ENCODE data around the gene NUDT15.
"Not testable (repeated sequence)": the region's sequence is repeated elsewhere in the genome, so short reads cannot be mapped to it uniquely, and the experiment has no call there.

Gene NUDT15

DNA sequence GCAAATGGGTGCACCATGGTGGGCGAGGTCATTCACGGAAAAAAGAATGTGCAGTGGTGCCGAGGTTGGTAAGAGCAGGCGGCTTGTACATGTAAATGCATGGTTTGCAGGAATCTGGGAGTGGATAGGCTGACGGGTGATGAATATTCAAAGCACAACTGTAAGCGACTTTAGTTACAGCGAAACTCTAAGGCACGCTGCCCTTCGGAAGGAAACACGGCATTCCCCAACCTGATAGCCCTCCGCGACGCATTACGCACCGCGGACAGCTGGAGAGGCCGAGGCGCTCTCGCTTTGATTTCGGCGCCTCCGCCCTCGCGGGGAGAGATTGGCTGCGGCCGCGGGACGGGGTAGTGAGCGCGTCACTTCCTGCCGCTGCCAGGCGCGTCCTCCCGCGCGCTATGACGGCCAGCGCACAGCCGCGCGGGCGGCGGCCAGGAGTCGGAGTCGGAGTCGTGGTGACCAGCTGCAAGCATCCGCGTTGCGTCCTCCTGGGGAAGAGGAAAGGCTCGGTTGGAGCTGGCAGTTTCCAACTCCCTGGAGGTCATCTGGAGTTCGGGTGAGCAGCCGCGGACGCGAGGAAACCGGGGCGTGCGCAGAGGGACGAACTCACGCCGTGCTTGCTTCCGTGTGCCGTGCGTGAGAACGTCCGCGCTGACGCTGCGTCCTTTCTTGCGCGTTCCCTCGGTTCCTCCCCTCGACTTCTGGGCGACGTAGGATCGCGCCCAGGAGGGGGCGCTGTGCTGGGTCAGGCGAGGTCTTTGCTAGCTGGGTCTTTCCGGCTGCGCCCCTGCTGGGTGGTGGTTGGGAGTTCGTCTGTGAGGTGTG, at the start of gene NUDT15:
TSS of gene NUDT15 (plus strand) at position 381 of the 828 bp plus-strand sequence. CDS start at position 402, 21 bp downstream.
- DNase-seq (ENCODE audit: low read depth in 2 of 2) = peak; percentile 85 to 89

DNA sequence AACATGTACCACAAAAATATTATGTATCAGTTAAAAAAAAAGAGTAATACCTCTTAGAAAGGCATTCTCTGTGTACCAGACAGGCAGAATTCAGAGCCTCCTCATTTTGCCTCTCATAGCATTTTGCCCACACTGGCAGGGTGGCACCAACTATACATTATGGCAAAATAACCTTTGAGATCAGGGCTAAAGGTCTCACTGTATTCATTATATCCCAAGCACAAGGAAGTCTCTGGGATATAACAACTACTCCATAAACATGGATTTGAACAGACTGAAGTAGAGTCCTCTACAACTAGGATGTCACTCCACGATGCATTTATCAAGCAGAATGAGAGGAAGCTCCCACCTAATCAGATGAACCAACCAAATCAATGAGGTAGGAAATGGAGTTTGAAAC, 47.1 kb upstream of the NUDT15 start:
- DNase-seq (ENCODE audit: low read depth in 2 of 2) = no peak

DNA sequence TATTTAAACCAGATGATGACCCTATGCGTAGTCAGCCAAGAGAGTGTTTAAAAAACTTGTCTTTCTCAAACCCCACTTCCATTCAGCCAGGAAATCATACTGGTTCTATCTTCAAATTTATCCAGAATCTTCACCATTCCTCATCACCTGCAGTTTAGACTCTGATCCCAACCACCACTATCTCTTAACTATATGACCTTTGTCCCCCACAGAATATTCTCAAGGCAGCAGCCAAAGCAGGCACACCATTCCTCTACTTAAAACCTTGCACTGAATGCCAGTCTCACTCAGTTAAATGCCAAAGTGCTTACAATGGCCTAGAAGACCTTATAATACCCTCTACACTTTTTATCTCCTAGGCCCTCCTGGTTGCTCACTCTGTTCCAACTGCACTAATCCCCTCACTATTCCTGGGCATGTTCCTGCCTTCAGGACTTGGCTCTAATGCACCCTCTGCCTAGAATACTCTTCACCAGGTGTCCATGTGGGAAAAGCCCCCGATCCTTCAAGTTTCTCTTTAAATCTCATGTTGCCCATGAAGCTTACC, 46.5 kb upstream of the NUDT15 start:
- no peak for DNase-seq (ENCODE audit: low read depth in 2 of 2)

DNA sequence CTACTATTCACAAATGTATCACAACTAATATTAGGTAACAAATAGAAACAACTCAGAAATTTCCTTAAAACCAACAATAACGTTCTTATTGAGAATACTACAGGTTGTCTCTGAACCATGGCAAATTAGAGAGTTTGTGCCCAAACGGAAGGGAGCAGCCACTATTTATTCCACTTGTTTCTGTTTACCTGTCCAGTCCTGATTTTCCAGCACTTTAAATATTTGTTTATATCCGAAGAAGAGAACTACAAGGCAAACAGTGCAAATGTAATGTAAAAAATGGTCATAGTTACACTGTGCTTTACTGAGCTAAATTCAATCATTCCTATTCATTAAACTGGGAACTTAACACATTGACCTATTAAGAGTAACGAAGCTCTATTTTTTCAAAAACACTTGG, 45.7 kb upstream of the NUDT15 start:
- DNase-seq (ENCODE audit: low read depth in 2 of 2) = no peak

DNA sequence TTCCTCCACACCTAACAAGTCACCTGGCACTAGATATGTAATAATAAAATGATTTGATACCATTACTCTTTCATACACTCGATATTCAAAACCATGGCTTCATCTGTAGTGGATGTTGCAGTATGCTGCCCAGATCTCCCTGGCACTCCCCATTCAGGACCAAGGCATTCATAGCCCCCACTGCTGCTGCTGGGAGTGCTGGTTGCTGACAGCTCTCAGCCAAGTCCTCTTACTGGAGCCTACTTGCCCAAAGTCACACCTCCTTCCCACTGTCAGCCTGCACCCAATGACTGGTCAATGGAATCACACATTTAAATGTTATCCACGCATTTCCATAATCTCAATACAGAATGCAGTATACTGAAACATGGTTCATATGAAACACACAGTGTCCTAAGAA, 40.1 kb upstream of the NUDT15 start:
- no peak for DNase-seq (ENCODE audit: low read depth in 2 of 2)

DNA sequence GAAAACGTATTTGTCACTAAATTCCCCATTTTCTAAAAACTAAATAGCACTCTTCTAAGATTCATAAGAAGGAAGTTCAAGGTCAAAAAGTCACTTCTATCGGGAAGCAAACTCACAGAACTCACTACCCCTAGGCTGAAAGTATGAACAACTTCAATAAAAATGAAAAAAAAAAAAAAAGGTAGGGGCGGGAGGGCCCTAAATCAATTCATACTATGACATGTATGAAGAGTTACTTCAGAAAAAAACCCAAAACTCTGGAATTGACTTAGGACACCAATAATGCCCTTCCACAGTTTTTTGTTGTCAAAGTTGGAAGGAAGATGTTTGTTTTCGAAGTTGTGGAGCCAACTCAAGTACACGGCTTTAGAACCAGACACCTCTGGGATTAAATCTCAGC, 37.6 kb upstream of the NUDT15 start:
- DNase-seq (ENCODE audit: low read depth in 2 of 2) = no peak

DNA sequence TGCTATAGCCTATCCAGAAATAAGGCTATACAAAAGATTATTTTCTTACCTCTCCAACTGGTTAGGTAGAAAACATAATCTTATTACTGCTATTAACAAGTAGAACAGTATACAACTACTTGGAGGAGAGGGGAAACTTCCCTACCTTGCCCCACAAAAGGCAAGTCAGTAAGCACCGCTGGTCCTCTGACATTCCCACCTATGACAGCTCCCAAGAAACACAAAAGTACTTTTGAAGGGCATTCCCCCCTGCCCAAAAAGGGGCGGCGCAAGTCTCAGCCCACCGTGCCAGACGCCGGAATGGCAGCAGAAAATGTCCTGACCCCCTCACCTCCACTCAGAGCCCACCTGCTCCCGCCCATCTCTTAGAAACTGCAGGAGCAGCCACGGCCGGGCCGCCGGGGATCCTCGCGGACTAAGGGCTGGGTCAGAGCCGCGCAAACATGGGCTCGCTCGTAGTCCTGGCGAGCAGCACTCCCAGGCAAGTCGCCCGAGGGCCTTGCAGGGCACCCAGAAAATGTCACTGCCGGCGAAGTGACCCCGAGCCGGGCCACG, 36.9 kb upstream of the NUDT15 start:
- no peak for DNase-seq (ENCODE audit: low read depth in 2 of 2)

DNA sequence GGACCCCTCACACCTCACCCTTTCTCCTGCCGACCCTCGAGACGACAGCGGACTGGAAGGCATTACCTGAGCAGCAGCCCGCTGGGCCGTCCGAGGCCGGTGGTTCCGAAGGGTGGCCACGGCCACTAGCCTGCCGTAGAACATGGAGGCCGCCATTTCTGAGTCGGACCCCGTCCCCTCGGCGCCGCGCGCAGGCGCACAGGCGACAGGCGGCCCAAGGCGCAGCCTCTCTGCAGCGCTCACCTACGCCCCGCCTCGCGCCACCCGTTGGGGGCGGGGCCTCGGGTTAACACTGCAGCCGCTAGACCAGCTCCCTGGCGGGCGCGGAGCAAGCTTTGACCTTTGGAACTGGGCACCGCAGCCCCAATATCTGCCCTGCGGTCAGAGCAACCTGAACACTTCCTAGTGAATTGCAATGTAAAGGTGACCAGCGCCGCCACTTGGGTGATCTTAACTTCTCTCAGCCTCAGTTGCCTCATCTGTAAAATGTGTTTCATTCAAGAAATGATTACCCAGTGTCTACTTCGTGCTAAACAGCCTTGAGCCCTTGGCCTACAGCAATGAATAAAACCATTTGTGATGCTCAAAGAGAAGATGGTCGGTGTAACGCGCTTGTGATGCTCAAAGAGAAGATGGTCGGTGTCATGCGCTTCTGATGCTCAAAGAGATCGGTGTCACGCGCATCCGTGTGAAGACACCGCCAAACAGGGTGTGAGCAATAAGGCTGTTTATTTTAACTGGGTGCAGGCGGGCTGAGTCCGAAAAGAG, 36.2 kb upstream of the NUDT15 start, which contains the start of gene SUCLA2:
TSS of gene SUCLA2 (minus strand) at position 160 of the 768 bp plus-strand sequence. CDS start at position 156, 4 bp downstream.
- DNase-seq (ENCODE audit: low read depth in 2 of 2) = peak; percentile 77

DNA sequence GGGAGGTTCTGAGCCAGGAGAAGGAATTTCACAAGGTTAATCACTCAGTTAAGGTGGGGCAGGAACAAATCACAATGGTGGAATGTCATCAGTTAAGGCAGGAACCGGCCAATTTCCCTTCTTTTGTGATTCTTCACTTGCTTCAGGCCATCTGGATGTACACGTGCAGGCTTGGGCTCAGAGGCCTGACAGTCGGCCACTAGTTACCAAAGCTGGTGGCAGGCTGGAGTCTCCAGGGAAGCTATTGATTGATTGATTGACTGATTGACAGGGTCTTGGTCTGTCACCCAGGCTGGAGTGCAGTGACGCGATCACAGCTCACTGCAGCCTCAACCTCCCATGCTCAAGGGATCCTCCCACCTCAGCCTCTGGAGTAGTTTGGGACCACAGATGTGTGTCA, 35.5 kb upstream of the NUDT15 start:
- DNase-seq (ENCODE audit: low read depth in 2 of 2) = not testable (repeated sequence)

DNA sequence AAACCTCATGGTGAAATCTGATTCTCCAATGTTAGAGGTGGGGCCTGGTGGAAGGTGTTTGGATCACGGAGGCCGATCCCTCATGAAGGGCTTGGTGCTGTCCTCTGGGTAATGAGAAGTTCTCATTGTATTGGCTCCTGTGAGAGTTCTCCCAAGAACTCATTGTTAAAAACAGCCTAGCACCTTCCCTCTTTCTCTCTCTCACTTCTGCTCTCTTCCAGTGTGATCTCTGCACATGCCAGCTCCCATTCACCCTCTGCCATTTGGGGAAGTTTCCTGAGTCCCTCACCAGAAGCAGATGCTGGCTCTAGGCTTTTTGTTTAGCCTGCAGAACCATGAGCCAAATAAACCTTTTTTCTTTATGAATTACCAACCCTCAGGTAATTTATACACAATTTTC, 33.3 kb upstream of the NUDT15 start:
- no peak for DNase-seq (ENCODE audit: low read depth in 2 of 2)

DNA sequence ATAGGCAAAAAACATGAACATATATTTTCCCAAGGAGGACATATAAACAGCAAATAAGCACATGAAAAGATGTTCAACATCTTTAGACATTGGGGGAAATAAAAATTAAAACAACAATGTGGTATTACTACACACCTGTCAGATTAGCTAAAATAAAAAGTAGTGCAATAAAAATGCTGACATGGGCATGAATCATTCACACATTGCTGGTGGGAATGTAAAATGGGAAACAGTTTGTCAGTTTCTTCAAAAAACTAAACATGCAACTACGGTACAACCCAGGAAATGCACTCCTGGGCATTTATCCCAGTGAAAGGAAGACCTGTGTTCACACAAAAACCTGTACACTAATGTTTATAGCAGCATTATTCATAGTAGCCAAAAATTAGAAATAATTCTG, 31.1 kb upstream of the NUDT15 start:
- no peak for DNase-seq (ENCODE audit: low read depth in 2 of 2)

DNA sequence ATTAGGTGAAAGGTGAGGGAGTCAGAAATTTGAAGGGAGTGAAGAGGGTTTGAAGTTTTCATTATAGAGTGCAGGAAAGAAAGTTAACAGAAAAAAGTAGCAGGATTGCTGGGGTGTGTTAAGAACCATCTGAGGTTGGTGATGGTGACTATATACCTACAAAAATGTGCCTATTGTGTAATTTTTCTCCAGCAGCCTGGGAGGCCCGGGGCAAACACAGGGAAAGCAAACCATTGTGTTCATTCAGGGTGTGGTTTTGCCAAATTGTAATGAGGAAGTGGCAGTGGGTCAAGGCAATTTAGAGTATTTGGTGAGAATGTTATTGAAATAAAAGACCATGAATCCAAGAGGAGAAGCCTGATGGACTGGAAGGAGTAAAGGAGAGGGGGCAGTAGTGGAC, 28.2 kb upstream of the NUDT15 start:
- DNase-seq (ENCODE audit: low read depth in 2 of 2) = no peak

DNA sequence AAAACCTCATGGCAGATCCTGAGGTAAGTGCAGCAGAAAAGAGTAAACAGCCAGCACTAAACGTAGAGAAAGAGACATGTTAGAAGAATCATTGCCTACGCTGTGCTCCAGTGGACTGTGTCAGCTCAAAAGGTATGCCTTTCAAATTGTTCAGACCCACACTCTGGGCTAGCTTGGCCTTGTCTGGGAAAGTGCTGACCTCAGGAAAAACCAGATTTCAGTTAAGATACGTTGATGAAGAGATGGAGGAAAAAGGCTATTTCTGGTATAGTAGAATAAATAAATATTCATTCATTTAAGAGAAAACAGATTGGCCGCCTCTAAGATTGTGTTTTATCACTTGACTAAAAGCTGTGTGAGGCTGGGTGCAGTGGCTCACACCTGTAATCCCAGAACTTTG, 26.8 kb upstream of the NUDT15 start:
- DNase-seq (ENCODE audit: low read depth in 2 of 2) = no peak

DNA sequence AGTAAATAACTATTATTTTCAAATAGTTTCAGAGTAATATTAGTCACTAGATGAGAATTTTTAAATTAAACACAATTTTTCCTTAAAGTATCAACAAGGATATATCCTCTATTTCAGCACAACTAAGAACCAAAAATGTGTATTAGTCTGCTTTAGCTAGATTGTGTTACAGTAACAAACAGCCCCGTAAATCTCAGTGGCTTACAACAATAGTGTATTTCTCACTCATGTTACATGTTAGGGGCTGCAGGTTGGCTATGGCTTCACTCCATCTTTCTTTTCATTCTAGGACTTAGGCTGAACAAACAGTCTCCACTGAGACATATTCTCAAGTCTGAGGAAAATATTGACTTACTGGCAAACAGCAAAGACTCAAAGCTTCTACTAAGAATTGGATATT, 24.9 kb upstream of the NUDT15 start:
- no peak for DNase-seq (ENCODE audit: low read depth in 2 of 2)

DNA sequence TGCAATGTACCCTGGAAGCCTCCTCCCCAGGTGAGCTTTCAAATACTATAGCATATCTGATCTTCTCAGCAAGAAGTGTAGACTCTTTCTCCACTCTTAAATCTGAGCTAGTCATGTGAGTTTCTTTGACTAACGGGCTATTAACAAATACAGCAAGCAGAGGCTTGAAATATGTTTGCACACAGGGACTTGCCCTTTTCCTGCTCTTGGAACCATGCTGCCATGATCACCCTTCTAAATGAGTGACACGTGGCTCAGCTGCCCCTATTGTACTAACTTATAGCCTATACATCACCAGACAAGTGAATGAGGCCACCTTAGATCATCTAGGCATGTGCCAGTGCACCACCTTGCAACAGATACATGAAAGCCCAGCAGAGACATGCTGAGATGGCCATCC, 23.2 kb upstream of the NUDT15 start:
- DNase-seq (ENCODE audit: low read depth in 2 of 2) = no peak

DNA sequence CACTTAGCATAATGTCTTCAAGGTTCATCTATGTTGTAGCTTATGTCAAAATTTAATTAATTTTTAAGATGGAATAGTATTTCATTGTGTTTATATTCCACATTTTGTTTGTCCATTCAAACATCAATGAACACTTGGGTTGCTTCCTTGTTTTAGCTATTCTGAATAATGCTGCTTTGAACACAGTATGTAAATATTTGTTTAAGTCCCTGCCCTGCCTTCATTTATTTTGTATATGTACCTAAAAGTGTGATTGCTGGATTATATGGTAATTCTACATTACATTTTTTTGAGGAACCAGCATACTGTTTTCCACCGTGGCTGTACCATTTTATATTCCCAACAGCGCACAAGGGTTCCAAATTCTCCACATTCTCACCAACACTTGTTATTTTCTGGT, 18.9 kb upstream of the NUDT15 start:
- DNase-seq (ENCODE audit: low read depth in 2 of 2) = no peak

DNA sequence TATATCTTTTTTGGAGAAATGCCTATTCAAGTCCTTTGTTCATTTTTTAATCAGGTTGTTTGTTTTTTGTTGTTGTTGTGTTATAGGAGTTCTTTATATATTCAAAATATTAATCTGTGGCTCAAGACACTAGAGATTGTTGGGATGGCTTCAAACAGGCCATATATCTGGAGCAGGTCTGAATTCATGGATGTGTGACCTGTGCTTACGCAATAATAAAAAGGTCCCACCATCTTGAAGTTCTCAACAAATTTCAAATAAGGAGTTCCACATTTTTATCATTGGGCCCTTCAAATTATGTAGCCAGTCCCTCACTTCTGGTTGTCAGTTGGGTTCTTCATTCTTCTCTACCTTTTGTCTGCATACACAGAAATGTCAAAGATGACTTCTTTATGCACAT, 17.7 kb upstream of the NUDT15 start:
- DNase-seq (ENCODE audit: low read depth in 2 of 2) = no peak

DNA sequence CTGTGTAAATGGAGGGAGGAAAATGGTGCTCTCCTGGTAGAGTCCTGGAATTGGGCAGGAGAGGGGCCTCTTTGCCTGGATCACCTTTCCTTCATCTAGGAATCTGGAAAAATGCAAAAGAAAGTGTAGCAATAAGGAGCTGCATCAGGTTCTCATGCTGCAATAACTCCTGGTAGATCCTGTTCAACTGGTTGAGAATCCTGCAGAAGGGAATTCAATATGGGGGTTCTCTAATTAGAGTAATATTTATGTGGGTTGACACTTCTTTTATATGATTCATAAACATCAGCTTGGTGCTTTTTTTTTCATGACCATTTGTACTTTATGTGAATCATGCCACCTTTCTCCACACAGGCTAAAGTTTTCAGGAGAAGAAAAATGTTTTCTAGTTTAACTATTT, 9.5 kb upstream of the NUDT15 start:
- no peak for DNase-seq (ENCODE audit: low read depth in 2 of 2)

DNA sequence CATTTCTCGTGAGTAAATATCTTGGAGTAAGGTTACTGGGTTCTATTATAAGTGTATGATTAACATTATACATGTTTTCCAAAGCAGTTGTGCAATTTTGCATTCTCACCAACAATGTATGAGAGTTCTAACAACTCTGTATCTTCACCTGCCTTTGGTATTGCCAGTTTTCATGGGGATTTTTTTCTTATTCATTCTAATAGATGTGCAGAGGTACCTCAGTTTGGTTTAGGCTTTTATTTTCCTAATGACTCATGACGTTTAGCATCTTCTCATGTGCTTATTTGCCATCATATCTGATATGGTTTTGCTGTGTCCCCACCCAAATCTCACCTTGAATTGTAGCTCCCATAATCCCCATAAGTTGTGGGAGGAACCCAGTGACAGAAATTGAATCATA, 7.7 kb upstream of the NUDT15 start:
- DNase-seq (ENCODE audit: low read depth in 2 of 2) = no peak

DNA sequence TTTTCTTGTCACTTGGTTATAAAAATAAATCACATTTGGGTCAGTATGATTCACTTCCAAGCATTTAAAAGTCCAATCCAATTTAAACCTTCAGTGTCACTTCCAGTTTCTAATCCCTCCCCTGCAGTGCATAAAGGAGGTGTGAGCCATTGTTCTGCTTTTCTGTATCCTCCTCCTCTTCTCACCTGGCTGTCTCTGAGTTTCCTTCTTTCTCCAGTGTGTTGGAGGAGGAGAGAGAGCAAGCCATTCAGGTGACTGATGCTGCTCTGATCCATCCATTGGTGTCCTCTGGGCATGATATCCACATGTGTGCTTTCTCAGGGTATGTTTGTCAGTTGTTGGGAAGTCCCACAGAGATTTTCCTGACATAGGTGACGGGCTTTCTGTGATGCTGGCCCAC, 1.2 kb downstream of the NUDT15 start:
- DNase-seq (ENCODE audit: low read depth in 2 of 2) = no peak

DNA sequence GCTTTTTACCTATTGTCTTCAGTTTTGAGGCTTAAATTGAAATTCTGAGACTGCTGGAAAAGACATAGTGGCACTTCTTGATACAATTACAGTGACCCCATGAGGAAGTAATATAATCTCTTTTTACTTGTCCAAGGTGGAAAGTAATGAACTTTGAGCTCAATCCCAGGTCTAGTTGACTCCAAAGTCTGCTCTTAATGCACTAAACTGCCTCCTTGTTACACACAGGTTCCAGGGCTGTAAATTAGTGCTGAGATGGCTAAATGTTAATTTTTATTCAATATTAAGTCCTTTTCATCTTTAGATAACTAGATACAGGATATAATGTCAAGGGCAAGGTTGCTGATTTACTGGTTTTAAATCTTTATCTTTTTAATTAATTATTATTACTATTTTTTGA, 2.5 kb downstream of the NUDT15 start:
- DNase-seq (ENCODE audit: low read depth in 2 of 2) = no peak

DNA sequence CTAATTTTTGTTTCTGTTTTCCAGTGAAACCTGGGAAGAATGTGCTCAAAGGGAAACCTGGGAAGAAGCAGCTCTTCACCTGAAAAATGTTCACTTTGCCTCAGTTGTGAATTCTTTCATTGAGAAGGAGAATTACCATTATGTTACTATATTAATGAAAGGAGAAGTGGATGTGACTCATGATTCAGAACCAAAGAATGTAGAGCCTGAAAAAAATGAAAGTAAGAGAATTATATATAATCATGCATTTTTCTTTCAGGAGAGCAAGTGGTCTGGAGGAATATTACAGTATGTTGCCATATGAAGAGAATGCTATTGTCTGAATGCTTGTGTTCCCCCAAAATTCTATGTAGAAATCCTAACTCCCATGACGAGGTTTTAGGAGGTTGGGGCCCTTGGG, 3.4 kb downstream of the NUDT15 start:
- DNase-seq (ENCODE audit: low read depth in 2 of 2) = no peak

DNA sequence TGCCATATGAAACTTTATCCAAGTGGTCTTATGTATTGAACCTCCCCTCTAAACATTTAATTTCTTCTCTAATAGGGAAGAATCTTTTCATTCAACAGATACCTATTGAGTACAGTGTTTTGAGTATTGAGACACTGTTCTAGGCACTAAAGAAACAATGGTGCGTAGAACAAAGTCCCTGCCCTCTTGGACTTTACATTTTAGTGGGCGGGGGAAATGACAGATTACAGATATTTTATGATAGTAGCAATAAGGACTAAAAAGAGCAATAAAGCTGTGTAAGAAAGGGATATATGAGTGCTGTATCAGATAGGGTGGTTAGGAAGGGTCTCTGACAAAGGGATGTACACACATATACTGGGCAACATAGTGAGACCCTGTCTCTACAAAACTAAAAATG, 5.4 kb downstream of the NUDT15 start:
- no peak for DNase-seq (ENCODE audit: low read depth in 2 of 2)

Measured in stimulated activated CD8-positive, alpha-beta memory T cell treated with anti-CD3 and anti-CD28 coated beads, Interleukin-7, amount 100 ng/mL, for 1 hour (primary cell).